Measurements from ENCODE around the gene MAPK8IP3.

DNA sequence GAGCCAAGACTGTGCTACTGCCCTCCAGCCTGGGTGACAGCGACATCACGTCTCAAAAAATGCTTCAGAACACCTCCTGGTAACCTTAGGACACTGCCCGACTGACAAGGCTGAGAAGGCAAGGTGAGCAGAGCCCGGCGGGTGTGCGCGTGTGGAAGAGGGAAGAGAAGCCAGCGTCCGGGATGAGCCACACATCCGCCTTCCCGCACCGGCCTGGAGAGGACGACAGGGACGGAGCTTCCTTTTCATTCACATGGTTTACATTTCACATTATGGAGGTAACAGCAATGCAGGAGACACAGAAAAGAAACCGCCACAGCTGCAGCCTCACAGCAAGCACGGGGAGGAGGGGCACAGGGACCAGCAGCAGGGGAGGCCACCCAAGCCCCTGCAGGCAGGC, 104.1 kb downstream of the MAPK8IP3 start:
- TF ChIP-seq CTCF (IDR thresholded peaks at IDR 0.05; ENCODE audit: low read depth, low read length) (no peak), EZH2phosphoT487 (IDR thresholded peaks at IDR 0.05; ENCODE audit: low read depth) (no peak)
